ENCODE data around the gene TRIM24.
A peak's percentile ranks its signal among the peaks of the same experiment; 100 is the strongest.
"Not testable (repeated sequence)": the region's sequence is repeated elsewhere in the genome, so short reads cannot be mapped to it uniquely, and the experiment has no call there.

TRIM24 gene

GRCh38 chr7:138460176-138460648, at the start of gene TRIM24:
Gene TRIM24, plus strand, starts transcription at chr7:138460259. Its CDS starts 290 bp downstream, at chr7:138460549.
- Histone ChIP-seq H3K27ac (peak within 1 kb of the TSS; percentile 89), H3K4me3 (ENCODE audit: low read depth, low read length) (peak within 1 kb of the TSS; percentile 69), H3K27me3 (ENCODE audit: insufficient read depth, low read depth, severe bottlenecking) (no peaks in the 10 kb centered on the region), H3K36me3 (peaks cover 10% of the 10 kb centered on the region), H3K9me3 (ENCODE audit: severe bottlenecking) (no peaks in the 10 kb centered on the region)
- no peak for DNase-seq
- no peak for TF ChIP-seq CTCF (IDR thresholded peaks at IDR 0.05; ENCODE audit: low read depth, low read length)

GRCh38 chr7:138412077-138412476, 48.0 kb upstream of the TRIM24 start:
- DNase-seq; H3K27ac ChIP-seq; H3K4me3 ChIP-seq (ENCODE audit: low read depth, low read length); H3K27me3 ChIP-seq (ENCODE audit: insufficient read depth, low read depth, severe bottlenecking); H3K9me3 ChIP-seq (ENCODE audit: severe bottlenecking); H3K36me3 ChIP-seq: not testable (repeated sequence)

- H3K27me3 ChIP-seq (ENCODE audit: insufficient read depth, low read depth, severe bottlenecking); H3K27ac ChIP-seq; DNase-seq; H3K36me3 ChIP-seq; H3K4me3 ChIP-seq (ENCODE audit: low read depth, low read length); H3K9me3 ChIP-seq (ENCODE audit: severe bottlenecking): not testable (repeated sequence)
Observed at GRCh38 chr7:138412921-138413320, 47.1 kb upstream of the TRIM24 start.

- H3K36me3 ChIP-seq, result no peaks in the 10 kb centered on the region
- no peaks in the 10 kb centered on the region for H3K27me3 ChIP-seq (ENCODE audit: insufficient read depth, low read depth, severe bottlenecking)
- no peak for TF ChIP-seq CTCF (IDR thresholded peaks at IDR 0.05; ENCODE audit: low read depth, low read length)
- no peak overlapping the region for H3K4me3 ChIP-seq (ENCODE audit: low read depth, low read length)
- H3K9me3 ChIP-seq (ENCODE audit: severe bottlenecking), result no peaks in the 10 kb centered on the region
- H3K27ac ChIP-seq, result no peak overlapping the region
- no peak for DNase-seq
Observed at GRCh38 chr7:138417078-138417700, 42.9 kb upstream of the TRIM24 start.

- DNase-seq, result no peak
- Histone ChIP-seq H3K27ac (no peak overlapping the region), H3K27me3 (ENCODE audit: insufficient read depth, low read depth, severe bottlenecking) (no peaks in the 10 kb centered on the region), H3K9me3 (ENCODE audit: severe bottlenecking) (no peaks in the 10 kb centered on the region), H3K4me3 (ENCODE audit: low read depth, low read length) (no peak overlapping the region), H3K36me3 (no peaks in the 10 kb centered on the region)
- no peak for TF ChIP-seq CTCF (IDR thresholded peaks at IDR 0.05; ENCODE audit: low read depth, low read length)
Observed at GRCh38 chr7:138417764-138418163, 42.3 kb upstream of the TRIM24 start.

GRCh38 chr7:138418403-138418802, 41.7 kb upstream of the TRIM24 start:
- H3K36me3 ChIP-seq; H3K27ac ChIP-seq; H3K4me3 ChIP-seq (ENCODE audit: low read depth, low read length); H3K27me3 ChIP-seq (ENCODE audit: insufficient read depth, low read depth, severe bottlenecking); DNase-seq; H3K9me3 ChIP-seq (ENCODE audit: severe bottlenecking): not testable (repeated sequence)

- Histone ChIP-seq H3K27ac (no peak overlapping the region), H3K36me3 (no peaks in the 10 kb centered on the region), H3K9me3 (ENCODE audit: severe bottlenecking) (peaks cover 12% of the 10 kb centered on the region), H3K27me3 (ENCODE audit: insufficient read depth, low read depth, severe bottlenecking) (no peaks in the 10 kb centered on the region), H3K4me3 (ENCODE audit: low read depth, low read length) (no peak overlapping the region)
- TF ChIP-seq CTCF (IDR thresholded peaks at IDR 0.05; ENCODE audit: low read depth, low read length), result no peak
- no peak for DNase-seq
Observed at GRCh38 chr7:138425026-138425425, 35.0 kb upstream of the TRIM24 start.
